ENCODE results near the gene DTNA. TPM values are rescaled to one million over a fixed set of nuclear protein-coding genes. Genes with fewer than 3 reads are reported as not detected.
A peak's percentile ranks its signal among the peaks of the same experiment; 100 is the strongest.
"Not testable (repeated sequence)": the region's sequence is repeated elsewhere in the genome, so short reads cannot be mapped to it uniquely, and the experiment has no call there.

The DTNA gene
- total RNA-seq, 1 donor from 2014 or later: 21.8 TPM

DNA sequence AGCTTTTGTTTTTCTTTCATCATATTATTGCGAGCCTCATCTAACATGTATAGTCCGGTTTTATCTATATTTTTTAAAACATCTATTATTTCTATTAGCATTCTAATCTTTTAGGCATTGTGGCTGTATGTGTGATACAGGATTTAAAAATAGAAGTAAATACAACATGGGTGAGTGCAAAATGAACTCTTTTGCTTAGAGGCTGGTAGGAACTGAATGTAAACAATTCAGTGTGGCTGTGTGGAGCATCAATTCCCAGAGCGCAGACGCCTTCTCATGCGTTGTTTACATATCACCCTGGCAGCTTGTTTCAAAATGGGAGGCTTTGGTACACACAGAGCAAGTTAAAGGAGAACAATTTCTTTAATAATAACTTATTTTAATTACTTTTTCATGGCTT lies 836 bp downstream of the DTNA start:
- TF ChIP-seq, protein P1, sequence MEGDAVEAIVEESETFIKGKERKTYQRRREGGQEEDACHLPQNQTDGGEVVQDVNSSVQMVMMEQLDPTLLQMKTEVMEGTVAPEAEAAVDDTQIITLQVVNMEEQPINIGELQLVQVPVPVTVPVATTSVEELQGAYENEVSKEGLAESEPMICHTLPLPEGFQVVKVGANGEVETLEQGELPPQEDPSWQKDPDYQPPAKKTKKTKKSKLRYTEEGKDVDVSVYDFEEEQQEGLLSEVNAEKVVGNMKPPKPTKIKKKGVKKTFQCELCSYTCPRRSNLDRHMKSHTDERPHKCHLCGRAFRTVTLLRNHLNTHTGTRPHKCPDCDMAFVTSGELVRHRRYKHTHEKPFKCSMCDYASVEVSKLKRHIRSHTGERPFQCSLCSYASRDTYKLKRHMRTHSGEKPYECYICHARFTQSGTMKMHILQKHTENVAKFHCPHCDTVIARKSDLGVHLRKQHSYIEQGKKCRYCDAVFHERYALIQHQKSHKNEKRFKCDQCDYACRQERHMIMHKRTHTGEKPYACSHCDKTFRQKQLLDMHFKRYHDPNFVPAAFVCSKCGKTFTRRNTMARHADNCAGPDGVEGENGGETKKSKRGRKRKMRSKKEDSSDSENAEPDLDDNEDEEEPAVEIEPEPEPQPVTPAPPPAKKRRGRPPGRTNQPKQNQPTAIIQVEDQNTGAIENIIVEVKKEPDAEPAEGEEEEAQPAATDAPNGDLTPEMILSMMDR (IDR thresholded peaks at IDR 0.05): no peak
- intact Hi-C loops (cut with DNase I): no loop called here
- ATAC-seq (no peak), DNase-seq (no peak)
- Histone ChIP-seq H3K27ac (no peak overlapping the region), H3K4me3 (peak overlapping the region; percentile 9), H3K9me3 (no peaks in the 10 kb centered on the region), H3K36me3 (no peaks in the 10 kb centered on the region), H3K27me3 (no peaks in the 10 kb centered on the region), H3K4me1 (peaks cover 4% of the 10 kb centered on the region)

DNA sequence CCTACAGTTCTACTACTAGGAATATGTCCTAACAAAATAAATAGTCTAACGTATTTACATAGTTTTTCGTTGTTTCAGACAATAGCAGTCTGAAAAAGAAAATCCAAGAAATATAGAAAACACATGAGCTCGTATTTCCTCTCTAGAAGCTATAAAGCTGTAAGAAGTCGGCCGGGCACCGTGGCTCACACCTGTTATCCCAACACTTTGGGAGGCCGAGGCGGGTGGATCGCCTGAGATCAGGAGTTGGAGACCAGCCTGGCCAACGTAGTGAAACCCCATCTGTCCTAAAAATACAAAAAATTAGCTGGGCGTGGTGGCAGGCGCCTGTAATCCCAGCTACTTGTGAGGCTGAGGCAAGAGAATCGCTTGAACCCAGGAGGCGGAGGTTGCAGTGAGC lies 6.0 kb downstream of the DTNA start:
- H3K4me3 ChIP-seq; DNase-seq; H3K4me1 ChIP-seq; H3K27ac ChIP-seq; intact Hi-C loops (cut with DNase I); H3K36me3 ChIP-seq; H3K27me3 ChIP-seq; H3K9me3 ChIP-seq; ATAC-seq: not testable (repeated sequence)

DNA sequence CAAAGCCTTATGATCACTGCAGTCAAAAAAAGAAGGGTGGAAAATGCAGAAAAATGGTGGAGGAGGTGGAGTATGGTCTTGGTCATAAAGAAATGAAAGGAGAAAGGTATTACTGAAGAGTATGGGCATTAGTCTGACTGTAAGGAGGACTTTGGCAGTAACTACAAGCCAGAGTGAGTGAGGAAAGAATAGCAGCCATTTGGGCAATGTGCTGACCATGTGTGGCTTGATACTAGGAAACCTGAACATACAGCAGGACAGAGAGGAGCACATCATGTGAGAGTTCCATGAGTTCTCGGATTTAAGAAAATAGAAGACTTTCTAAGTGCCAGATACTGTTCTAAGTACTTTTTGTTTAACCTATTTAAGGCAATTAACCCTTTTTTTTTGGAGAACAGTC lies 8.5 kb downstream of the DTNA start:
- no peak overlapping the region for H3K4me3 ChIP-seq
- TF ChIP-seq, protein P1 (IDR thresholded peaks at IDR 0.05): no peak
- H3K9me3 ChIP-seq: no peaks in the 10 kb centered on the region
- DNase-seq (no peak), ATAC-seq (no peak)
- intact Hi-C loops (cut with DNase I): no loop called here
- H3K4me1 ChIP-seq: no peaks in the 10 kb centered on the region
- H3K27me3 ChIP-seq: no peaks in the 10 kb centered on the region
- H3K36me3 ChIP-seq: no peaks in the 10 kb centered on the region
- H3K27ac ChIP-seq: no peak overlapping the region

DNA sequence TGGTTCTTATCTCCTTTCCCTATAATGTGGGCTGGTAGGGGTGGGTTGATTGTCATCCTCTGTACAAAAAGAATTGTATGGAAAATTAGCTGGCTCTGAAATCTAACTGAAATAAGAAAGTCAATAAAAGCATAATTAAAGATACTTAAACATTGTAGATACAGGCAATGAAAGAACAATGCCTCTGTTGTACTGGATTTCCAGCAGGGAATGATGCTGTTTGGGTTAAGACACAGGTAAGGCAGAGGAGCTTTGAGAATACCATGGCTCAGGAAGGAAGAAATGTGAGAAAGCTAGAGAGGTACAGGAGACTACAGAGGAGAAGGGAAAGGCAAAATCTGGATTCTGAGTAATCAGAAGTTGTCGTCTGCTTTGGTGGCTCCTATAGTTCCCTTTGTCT lies 10.1 kb downstream of the DTNA start:
- H3K27me3 ChIP-seq: no peaks in the 10 kb centered on the region
- intact Hi-C loops (cut with DNase I): no loop called here
- ATAC-seq (no peak), DNase-seq (no peak)
- H3K9me3 ChIP-seq: no peaks in the 10 kb centered on the region
- TF ChIP-seq, protein P1 (IDR thresholded peaks at IDR 0.05): no peak
- no peak overlapping the region for H3K27ac ChIP-seq
- no peak overlapping the region for H3K4me3 ChIP-seq
- H3K4me1 ChIP-seq: no peaks in the 10 kb centered on the region
- H3K36me3 ChIP-seq: no peaks in the 10 kb centered on the region

DNA sequence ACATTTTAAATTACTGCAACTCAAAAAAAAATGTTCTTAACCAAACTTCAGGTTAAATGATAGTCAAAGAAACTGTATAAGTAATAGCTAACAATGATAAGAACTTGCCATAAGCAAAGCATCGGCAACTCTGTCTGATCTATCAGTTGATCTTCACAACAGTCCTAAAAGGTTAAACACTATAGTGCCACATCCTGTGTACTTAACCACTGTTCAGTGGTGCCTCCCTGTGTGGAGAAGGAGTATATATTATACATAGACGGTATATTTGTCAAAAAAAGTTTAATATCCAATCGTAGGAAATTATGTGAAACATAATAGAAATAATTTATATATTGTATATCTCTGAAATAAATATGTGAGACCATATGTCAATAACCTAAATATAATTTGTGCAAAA lies 13.0 kb downstream of the DTNA start:
- H3K9me3 ChIP-seq: no peaks in the 10 kb centered on the region
- no peak for ATAC-seq
- DNase-seq: no peak
- H3K36me3 ChIP-seq: no peaks in the 10 kb centered on the region
- no peak overlapping the region for H3K4me3 ChIP-seq
- no peak overlapping the region for H3K27ac ChIP-seq
- H3K27me3 ChIP-seq: no peaks in the 10 kb centered on the region
- no peaks in the 10 kb centered on the region for H3K4me1 ChIP-seq
- TF ChIP-seq, protein P1 (IDR thresholded peaks at IDR 0.05): no peak
- intact Hi-C loops (cut with DNase I): no loop called here

DNA sequence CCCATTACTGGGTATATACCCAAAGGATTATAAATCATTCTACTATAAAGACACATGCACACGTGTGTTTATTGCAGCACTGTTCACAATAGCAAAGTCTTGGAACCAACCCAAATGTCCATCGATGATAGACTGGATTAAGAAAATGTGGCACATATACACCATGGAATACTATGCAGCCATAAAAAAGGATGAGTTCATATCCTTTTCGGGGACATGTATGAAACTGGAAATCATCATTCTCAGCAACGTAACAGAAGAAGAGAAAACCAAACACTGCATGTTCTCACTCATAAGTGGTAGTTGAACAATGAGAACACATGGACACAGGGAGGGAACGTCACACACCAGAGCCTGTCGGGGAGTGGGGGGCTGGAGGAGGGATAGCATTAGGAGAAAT lies 15.6 kb downstream of the DTNA start:
- H3K36me3 ChIP-seq; H3K4me3 ChIP-seq; H3K4me1 ChIP-seq; H3K27ac ChIP-seq; intact Hi-C loops (cut with DNase I); DNase-seq; ATAC-seq; H3K9me3 ChIP-seq; H3K27me3 ChIP-seq: not testable (repeated sequence)

DNA sequence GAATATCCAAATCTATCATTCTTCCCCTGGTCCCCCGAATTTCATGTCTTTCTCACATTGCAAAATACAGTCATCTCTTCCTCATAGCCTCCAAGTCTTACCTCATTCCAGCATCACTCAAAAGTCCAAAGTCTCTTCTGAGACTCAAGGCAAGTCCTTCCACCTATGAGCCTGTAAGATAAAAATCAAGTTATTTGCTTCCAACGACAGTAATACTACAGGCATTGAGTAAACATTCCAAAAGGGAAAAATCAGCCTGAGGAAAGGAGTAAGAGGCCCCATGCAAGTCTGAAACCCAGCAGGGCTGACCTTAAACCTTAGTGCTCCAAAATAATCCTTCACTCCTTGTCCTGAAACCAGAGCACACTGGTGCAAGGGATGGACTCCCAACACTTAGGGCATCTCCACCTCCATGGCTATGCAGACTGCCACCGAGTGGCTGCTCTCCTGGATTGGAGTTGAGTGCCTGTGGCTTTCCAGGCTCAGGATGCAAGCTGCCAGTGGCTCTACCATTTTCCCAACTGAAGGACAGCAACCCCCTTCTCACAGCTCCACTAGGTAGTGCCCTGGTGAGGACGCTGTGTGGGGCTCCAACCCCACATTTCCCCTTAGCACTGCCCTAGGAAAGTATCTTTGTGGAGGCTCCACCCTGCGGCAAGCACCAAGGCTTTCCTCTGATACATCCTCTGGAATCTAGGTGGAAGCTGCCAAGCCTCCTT lies 16.3 kb downstream of the DTNA start:
- Histone ChIP-seq H3K36me3 (no peaks in the 10 kb centered on the region), H3K9me3 (no peaks in the 10 kb centered on the region), H3K4me3 (no peak overlapping the region), H3K27ac (no peak overlapping the region), H3K27me3 (no peaks in the 10 kb centered on the region), H3K4me1 (no peaks in the 10 kb centered on the region)
- no peak for DNase-seq
- no peak for ATAC-seq
- intact Hi-C loops (cut with DNase I): no loop called here
- TF ChIP-seq, protein P1 (IDR thresholded peaks at IDR 0.05): no peak

All from upper lobe of right lung (tissue), 1 donor.